Endothelial cell (in vitro differentiated cells): ENCODE results near the gene CYP27A1. TPM values are rescaled to one million over a fixed set of nuclear protein-coding genes. Genes with fewer than 3 reads are reported as not detected.

Source experiments
- DNase-seq: peaks from one replicate; pipeline ENCODE4 v3.0.0; 2021; ENCODE audit warnings: low spot score
- H3K27ac Mint-ChIP-seq: one replicate; pipeline ENCODE4 v1.8.0; 2021; ENCODE audit warnings: mixed read lengths, inconsistent platforms; ENCODE audit not compliant: unreplicated experiment
- H3K27me3 Mint-ChIP-seq: one replicate; pipeline ENCODE4 v1.8.0; 2021; ENCODE audit warnings: mild to moderate bottlenecking, moderate library complexity, mixed read lengths, inconsistent platforms; ENCODE audit not compliant: unreplicated experiment
- H3K36me3 Mint-ChIP-seq: one replicate; pipeline ENCODE4 v1.8.0; 2021; ENCODE audit warnings: mild to moderate bottlenecking, low read depth, mixed read lengths, inconsistent platforms; ENCODE audit not compliant: unreplicated experiment
- H3K4me1 Mint-ChIP-seq: one replicate; pipeline ENCODE4 v1.8.0; 2021; ENCODE audit warnings: mild to moderate bottlenecking, mixed read lengths, inconsistent platforms; ENCODE audit not compliant: unreplicated experiment
- H3K4me3 Mint-ChIP-seq: one replicate; pipeline ENCODE4 v1.8.0; 2021; ENCODE audit warnings: mild to moderate bottlenecking, mixed read lengths, inconsistent platforms; ENCODE audit not compliant: unreplicated experiment
- H3K9me3 Mint-ChIP-seq: one replicate; pipeline ENCODE4 v1.8.0; 2021; ENCODE audit warnings: mixed read lengths, inconsistent platforms; ENCODE audit not compliant: unreplicated experiment
- total RNA-seq: library from RNA; stranded (reverse); fragmentation: NEBNext Ultra II Directional; extraction: Animal tissue kit (Norgen Biotek cat#: 25700); gene quantifications from one replicate; pipeline ENCODE4 v1.2.1, GENCODE V29; 2021; ENCODE audit not compliant: unreplicated experiment
- TF ChIP-seq, protein P1 (sequence below): fragments of 200-600 bp; sonication (generic); IDR thresholded peaks from one replicate; pipeline ENCODE4 v1.5.0; 2021; ENCODE audit warnings: antibody characterized with exemption; ENCODE audit not compliant: unreplicated experiment

The CYP27A1 gene
- total RNA-seq, 1 donor from 2014 or later, result 9.0 TPM

DNA sequence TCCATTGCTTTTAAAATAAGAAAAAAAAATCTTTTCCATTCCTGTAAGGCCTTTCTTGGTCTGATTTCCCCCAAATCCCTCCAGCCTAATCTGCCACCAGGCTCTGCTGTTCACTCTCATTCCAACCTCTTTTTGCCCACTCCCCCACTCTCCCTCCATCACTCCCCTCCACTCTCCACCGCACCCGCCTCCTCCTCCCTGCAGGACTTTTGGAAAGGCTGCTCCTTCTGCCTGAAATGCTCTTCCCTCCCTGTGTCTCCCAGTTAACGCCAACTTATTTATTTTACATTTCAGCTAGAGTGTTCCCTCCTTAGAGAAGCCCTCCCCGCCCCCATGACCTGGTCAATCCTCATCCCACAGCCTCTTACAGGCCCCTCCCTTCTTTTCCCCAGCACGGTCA lies 72.9 kb downstream of the CYP27A1 start:
- Mint-ChIP-seq H3K9me3 (no peaks in the 10 kb centered on the region), H3K4me1 (peaks cover 12% of the 10 kb centered on the region), H3K27ac (no peak overlapping the region), H3K27me3 (peaks cover 39% of the 10 kb centered on the region), H3K36me3 (no peaks in the 10 kb centered on the region), H3K4me3 (no peak overlapping the region)
- TF ChIP-seq, protein P1, sequence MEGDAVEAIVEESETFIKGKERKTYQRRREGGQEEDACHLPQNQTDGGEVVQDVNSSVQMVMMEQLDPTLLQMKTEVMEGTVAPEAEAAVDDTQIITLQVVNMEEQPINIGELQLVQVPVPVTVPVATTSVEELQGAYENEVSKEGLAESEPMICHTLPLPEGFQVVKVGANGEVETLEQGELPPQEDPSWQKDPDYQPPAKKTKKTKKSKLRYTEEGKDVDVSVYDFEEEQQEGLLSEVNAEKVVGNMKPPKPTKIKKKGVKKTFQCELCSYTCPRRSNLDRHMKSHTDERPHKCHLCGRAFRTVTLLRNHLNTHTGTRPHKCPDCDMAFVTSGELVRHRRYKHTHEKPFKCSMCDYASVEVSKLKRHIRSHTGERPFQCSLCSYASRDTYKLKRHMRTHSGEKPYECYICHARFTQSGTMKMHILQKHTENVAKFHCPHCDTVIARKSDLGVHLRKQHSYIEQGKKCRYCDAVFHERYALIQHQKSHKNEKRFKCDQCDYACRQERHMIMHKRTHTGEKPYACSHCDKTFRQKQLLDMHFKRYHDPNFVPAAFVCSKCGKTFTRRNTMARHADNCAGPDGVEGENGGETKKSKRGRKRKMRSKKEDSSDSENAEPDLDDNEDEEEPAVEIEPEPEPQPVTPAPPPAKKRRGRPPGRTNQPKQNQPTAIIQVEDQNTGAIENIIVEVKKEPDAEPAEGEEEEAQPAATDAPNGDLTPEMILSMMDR, result no peak
- no peak for DNase-seq

DNA sequence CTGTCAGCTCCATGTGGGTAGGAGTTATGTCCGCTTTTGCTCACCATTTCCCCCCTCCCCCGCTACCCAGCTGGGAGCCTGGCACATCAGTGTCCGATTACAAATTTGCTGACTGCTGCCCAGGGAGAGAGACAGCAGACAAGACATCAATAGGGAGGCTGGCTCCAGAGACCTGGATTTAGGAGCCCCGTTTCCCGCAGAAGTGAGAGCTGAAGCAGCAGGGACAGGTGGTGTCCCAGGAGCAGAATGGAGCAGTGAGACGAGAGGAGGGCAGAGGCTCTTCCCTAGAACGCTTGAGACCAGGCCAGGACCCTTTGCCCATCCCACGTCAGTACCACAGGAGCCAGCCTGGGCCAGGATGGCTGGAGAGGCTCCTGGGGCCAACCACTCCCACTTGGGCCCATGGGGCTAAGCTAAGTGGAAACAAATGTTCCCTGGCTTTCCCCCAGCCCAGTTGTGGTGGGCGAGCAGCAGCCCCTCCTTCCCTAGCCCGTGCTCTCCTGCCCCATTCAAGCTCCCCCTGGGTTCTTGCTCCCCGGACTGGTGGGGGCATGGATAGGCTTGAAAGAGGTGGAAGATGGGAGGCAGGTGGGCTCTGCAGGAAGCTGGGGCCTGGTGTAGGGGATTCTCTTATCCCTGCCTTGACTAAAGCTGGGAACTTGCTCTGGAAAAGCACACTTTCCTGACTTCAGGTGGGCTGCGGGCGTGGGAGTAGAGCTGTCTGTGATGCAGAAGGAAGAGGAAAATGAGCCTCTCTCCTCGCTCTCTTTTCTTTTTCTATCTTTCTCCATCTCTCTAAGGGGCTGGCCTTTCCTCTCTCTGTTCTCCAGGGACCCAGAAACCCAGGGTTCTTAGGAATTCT lies 73.6 kb downstream of the CYP27A1 start:
- DNase-seq, result no peak
- H3K27ac Mint-ChIP-seq, result no peak overlapping the region
- H3K4me1 Mint-ChIP-seq, result peaks cover 16% of the 10 kb centered on the region
- no peaks in the 10 kb centered on the region for H3K9me3 Mint-ChIP-seq
- no peaks in the 10 kb centered on the region for H3K36me3 Mint-ChIP-seq
- no peak overlapping the region for H3K4me3 Mint-ChIP-seq
- H3K27me3 Mint-ChIP-seq, result peaks cover 42% of the 10 kb centered on the region
- TF ChIP-seq, protein P1, result no peak

DNA sequence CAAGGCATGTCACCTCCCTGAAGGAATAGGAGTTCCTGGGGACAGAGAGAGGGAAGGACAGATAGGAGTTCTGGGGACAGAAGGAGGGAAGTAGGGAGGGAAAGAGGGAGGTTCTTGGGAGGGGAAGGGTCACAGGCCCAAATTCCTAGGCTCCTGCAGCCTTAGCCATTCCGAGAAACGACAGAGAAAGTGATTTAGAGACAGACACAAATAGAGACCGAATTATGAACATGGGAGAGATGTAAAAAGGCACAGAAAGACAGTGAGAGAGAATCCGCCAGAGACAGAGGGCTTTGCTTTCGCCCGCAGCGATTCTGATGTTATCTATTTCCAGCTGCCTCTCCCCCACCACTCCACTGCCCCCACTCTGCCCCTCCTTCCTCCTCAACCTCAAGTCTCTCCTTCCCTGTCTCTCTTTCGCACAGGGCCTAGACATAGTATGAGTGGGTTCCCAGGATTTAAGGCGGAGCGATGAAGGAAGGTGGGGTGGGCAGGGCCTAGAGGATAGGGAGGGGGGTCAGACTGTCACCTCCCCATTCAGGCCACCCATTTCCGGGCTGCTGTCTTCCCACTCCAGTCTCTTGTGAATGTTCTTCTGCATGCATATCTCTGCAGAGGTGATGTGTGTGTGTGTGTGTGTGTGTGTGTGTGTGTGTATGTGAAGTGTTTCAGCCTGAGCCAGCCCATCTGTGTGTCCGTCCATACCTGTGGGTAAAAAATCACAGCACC lies 74.4 kb downstream of the CYP27A1 start:
- Mint-ChIP-seq H3K4me3 (no peak overlapping the region), H3K27ac (no peak overlapping the region), H3K4me1 (peaks cover 20% of the 10 kb centered on the region), H3K36me3 (no peaks in the 10 kb centered on the region), H3K27me3 (peaks cover 47% of the 10 kb centered on the region), H3K9me3 (no peaks in the 10 kb centered on the region)
- DNase-seq, result no peak
- TF ChIP-seq, protein P1, result no peak

DNA sequence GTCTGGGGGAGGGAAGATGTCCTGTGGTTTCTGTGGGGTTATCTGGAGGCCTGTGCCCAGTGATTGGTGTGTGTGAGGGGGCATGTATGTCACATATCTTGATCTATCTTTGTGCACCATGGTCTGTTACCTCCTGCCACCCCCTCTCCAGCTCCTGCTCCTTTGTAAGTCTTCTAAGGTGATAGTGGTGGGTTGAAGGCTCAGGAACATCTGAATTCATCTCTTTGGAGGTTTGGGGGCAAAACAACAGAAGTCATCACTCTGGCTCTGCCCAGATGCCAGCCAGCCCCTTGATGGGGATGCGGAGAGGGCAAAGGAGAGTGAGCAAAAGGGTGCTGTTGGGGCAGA lies 74.9 kb downstream of the CYP27A1 start:
- no peak overlapping the region for H3K4me3 Mint-ChIP-seq
- TF ChIP-seq, protein P1, result no peak
- no peak for DNase-seq
- peaks cover 20% of the 10 kb centered on the region for H3K4me1 Mint-ChIP-seq
- H3K27ac Mint-ChIP-seq, result no peak overlapping the region
- H3K9me3 Mint-ChIP-seq, result no peaks in the 10 kb centered on the region
- H3K36me3 Mint-ChIP-seq, result no peaks in the 10 kb centered on the region
- peaks cover 52% of the 10 kb centered on the region for H3K27me3 Mint-ChIP-seq
